NCI-H774 (cell line): ENCODE measurements around the gene HPX.
"Not testable (repeated sequence)": the region's sequence is repeated elsewhere in the genome, so short reads cannot be mapped to it uniquely, and the experiment has no call there.

ENCODE experiments used
- DNase-seq: peaks from one replicate; lab custom pipeline; 2025; lab: John Stamatoyannopoulos, UW

Gene HPX

GRCh38 chr11:6415797-6416196 is 25.0 kb downstream of the HPX start:
- no peak for DNase-seq

- DNase-seq = no peak
These were observed 25.9 kb downstream of the HPX start for GRCh38 chr11:6414874-6415328.

- DNase-seq = no peak
These were observed 27.0 kb downstream of the HPX start for GRCh38 chr11:6413791-6414201.

DNA sequence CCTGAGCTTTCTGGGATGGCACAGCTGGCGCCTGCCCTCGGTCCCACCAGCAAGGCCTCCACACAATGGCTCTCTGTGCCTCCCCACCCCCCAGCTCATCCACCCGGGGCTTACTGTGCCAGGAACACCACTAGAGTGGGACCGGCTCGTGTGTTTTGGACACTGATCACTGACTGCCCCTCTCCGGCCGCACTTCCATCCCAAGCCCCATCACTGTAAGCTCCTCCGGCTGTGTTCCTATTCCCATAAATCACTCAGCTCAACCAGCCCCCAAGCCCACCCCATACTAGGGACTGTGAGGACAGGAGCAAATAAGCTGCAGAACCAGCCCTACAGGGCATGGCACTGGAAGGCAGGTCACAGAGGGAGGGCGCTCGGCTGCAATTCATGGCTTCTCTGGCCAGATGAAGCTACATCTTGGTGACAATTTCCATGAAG is 29.2 kb downstream of the HPX start:
- DNase-seq = no peak

DNA sequence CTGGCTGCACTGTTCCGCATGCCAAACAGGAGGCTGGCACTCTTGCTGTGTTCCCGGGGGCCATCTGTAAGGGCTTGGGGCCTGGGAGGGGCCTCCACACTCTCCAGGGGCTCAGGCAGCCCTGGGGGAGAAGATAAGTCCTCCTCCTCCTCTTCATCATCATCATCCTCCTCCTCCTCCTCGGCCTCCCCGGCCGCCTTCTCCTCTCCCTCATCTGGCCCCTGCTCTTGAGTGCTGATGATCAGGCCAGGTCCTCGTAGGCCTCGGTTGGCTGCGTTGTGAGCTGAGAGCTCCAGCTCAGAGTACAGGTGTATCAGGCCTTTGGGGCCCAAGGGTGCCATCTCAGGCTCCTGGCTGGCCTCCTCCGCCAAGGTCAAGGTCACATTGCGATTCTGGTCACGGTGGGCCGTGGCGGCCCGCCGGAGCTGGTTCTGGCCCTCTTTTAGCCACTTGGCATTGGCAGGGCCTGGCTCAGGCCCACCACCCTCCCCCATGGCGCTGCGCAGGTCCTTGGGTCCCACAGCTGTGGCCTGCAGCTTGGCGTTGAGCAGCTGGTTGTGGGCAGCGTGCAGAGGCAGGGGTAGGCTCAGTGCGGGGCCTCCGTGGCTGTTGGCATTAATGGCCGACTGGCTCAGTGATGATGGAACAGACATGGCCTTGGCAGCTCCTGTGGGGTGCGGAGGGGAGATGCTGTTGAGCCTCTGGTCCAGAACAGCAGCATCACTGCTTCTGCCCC is 29.9 kb downstream of the HPX start:
- DNase-seq = no peak

GRCh38 chr11:6406370-6406769 is 34.4 kb downstream of the HPX start:
- DNase-seq = no peak

DNA sequence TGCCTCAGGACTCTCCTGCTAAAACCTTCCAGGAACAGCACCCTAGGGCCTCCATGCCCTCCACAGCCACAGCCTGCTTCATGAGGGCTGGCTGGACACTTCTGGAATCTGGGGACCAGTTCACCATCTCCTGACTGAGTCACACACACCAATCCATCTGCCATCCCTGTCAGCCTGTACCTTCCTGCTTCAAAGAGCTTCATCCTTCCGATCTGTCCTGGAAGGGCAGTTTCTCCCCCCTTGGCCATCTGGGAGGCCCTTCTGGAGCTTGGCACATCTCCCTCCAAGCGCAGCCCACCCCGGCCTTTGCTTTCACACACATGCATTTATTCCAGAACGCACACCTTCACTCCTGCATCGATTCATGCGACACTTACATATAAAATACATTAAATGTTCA is 34.9 kb downstream of the HPX start:
- no peak for DNase-seq

GRCh38 chr11:6405052-6405667 is 35.6 kb downstream of the HPX start:
- DNase-seq = no peak

GRCh38 chr11:6404342-6405051 is 36.3 kb downstream of the HPX start:
- DNase-seq = no peak

- no peak for DNase-seq
These were observed 37.2 kb downstream of the HPX start for GRCh38 chr11:6403539-6403938.

- DNase-seq = no peak
These were observed 38.2 kb downstream of the HPX start for GRCh38 chr11:6402561-6402981.

GRCh38 chr11:6402061-6402470 is 38.7 kb downstream of the HPX start:
- DNase-seq = no peak

DNA sequence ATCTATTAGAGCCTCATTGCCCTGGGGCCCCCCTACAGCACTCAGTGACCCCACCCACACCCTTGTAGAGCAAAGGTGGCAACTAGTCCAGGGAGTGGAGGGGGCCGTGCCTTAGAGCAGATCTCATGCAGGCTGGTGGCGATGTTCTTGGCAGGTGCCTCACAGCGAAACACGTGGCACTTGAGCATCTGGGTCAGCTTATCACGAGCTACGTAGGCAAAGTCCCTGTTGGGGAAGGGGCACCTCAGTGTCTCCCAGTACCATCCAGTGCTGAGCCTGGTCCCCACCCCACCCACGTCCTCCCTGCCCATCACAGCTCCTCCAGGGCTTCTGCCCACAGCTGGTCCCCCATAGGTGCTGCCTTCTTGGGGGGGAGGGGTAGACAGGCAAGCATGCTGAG is 39.3 kb downstream of the HPX start:
- no peak for DNase-seq

DNA sequence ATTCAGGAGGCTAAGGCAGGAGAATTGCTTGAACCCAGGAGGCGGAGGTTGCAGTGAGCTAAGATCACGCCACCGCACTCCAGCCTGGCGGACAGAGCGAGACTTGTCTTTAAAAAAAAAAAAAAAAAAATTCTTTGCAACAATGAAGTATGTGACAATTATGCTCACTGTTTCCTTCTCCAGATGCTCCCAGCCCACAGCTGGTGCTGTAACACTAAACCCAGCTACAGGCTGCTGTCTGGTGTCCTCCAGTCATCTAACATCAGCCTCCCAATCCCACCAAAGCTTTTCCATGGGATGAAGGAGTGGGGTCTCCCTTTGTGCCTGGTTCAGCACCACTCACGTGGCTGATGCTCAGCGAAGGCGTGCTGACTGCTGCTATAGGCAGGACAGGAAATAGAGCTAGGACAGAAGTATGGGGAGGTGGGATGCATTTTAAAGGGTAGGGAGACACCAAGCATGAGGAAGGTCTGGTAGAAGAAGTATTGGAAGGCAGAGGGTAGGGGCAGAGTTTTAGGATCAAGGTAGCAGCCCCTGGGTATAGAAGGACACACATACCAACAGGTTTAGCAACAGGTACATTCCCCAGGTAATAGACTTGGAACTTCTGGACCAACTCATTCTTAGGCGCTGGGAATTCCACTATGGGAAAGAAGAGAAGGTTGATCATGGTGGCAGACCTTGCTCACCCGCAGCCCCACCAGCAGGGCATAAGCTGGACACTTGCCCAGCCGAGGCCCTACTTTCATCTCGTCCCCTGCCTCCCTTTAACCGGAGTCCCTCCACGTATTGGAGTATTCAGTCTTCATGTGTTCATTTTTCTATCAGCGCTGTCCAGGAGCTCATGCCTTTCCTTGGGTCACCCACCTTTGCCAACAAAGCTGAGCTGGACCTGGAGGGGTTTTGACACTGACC is 40.1 kb downstream of the HPX start:
- no peak for DNase-seq

DNA sequence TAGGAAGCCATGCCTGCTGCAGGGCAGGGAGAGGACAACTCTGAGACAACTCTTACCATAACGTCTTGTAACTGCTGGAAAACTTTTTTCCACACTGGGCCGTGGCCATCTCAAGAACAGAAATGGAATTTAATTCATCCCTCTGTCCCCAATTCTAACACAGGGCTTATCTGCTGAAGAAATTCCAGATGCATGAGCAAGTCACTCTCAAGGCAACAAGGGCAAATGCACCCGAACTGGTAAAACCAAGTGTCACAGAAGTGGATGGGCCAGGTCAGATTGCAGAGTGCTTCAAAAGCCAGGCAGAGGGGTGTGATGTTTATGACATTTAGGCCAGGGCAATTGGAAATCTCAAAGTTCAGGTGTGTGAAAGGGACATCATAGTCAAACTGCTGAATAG is 43.2 kb downstream of the HPX start:
- DNase-seq = no peak

GRCh38 chr11:6397156-6397555 is 43.6 kb downstream of the HPX start:
- DNase-seq = no peak

DNA sequence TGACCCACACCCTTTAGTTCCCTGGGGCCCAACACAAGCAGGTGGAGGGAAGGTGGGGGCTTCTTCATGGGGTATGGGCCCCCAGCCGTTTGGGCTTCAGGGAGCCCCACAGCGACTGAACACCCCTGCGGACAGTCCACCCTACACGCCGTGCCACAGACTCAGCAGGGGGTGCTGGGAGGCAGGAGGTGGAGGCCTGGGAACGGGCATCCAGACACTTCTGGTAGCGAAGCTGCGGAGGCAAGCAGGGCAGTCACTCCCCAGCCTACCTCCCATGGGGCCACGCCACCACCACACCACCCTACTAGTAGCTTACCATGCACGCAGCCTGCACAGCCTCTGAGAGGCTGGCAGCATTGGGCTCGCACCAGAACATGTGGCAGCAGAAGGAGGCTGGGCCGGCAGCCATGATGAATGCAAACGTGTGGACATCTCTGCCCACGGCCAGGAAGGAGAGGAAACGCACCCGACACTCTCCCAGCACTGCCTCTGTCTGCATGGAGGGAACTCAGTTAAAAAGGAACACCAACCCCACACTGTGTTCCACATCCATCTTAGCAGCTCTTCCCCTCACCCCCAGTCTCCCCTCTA is 45.2 kb downstream of the HPX start:
- DNase-seq = no peak

GRCh38 chr11:6393989-6394670 is 46.7 kb downstream of the HPX start:
- no peak for DNase-seq

GRCh38 chr11:6392251-6392650 is 48.5 kb downstream of the HPX start:
- not testable (repeated sequence) for DNase-seq

- no peak for DNase-seq
These were observed 49.2 kb downstream of the HPX start for GRCh38 chr11:6391537-6392134.
